IMR-90 (cell line): ENCODE results near the gene PTPRK. TPM values are rescaled to one million over a fixed set of nuclear protein-coding genes. Genes with fewer than 3 reads are reported as not detected.

Source experiments
- ATAC-seq: fragments of 200-7000 bp; cut with Tn5 transposase; 2 replicates; pipeline ENCODE4 v1.9.1; 2020; ENCODE audit warnings: low read depth, mild to moderate bottlenecking, moderate library complexity
- BruUV-seq: library from RNA; stranded (reverse); fragments of 400-500 nt; replicated peaks from 2 replicates; lab custom pipeline; 2021; lab: Mats Ljungman, UMichigan
- CTCF ChIA-PET: fragments of 300-600 bp; formaldehyde crosslinking; extraction: SDS; loops from one replicate; lab custom pipeline; 2021; ENCODE audit warnings: antibody characterized with exemption; lab: Yijun Ruan, JAX
- POLR2A ChIA-PET: fragments of 300-600 bp; sonication (Branson Sonifier 250); formaldehyde crosslinking; loops from one replicate; lab custom pipeline; 2022; ENCODE audit warnings: antibody characterized with exemption; ENCODE audit not compliant: unreplicated experiment; lab: Charles Lee
- DNase-seq: peaks from one replicate; pipeline ENCODE4 v3.0.0; 2013
- H2AFZ ChIP-seq: replicated peaks from 2 replicates; pipeline ENCODE3; 2013; ENCODE audit warnings: low read length, mild to moderate bottlenecking; ENCODE audit not compliant: poor library complexity
- H2AK5ac ChIP-seq: 2 replicates; pipeline ENCODE4 v1.6.1; 2013; ENCODE audit warnings: low read depth, low read length, inconsistent platforms
- H2AK9ac ChIP-seq: replicated peaks from 2 replicates; pipeline ENCODE3; 2013; ENCODE audit warnings: mild to moderate bottlenecking, low read depth, low read length, moderate library complexity; ENCODE audit not compliant: poor library complexity
- H2BK120ac ChIP-seq: 2 replicates; pipeline ENCODE4 v1.6.1; 2013; ENCODE audit warnings: low read depth, low read length, inconsistent platforms
- H2BK15ac ChIP-seq: 3 replicates; pipeline ENCODE4 v1.6.1; 2013; ENCODE audit warnings: low read depth, low read length, inconsistent platforms
- H2BK20ac ChIP-seq: 2 replicates; pipeline ENCODE4 v1.6.1; 2013; ENCODE audit warnings: low read depth, mild to moderate bottlenecking, inconsistent platforms, low read length, moderate library complexity
- H2BK5ac ChIP-seq: 2 replicates; pipeline ENCODE4 v1.6.1; 2013; ENCODE audit warnings: mild to moderate bottlenecking, low read depth, low read length, inconsistent platforms; ENCODE audit not compliant: poor library complexity, severe bottlenecking
- H3K14ac ChIP-seq: replicated peaks from 2 replicates; pipeline ENCODE4 v1.6.1; 2013; ENCODE audit warnings: low read depth, low read length, inconsistent platforms
- H3K18ac ChIP-seq: 2 replicates; pipeline ENCODE4 v1.6.1; 2013; ENCODE audit warnings: low read depth, low read length, control low read depth
- H3K23ac ChIP-seq: 2 replicates; pipeline ENCODE4 v1.6.1; 2013; ENCODE audit warnings: low read depth, low read length, inconsistent platforms
- H3K27ac ChIP-seq: 2 replicates; pipeline ENCODE4 v1.5.1; 2013; ENCODE audit warnings: mild to moderate bottlenecking, control low read depth, low read length; ENCODE audit not compliant: insufficient read depth
- H3K27me3 ChIP-seq: 2 replicates; pipeline ENCODE4 v1.6.1; 2013; ENCODE audit warnings: low read length; ENCODE audit not compliant: control insufficient read depth, insufficient read depth
- H3K36me3 ChIP-seq: 2 replicates; pipeline ENCODE4 v1.6.1; 2013; ENCODE audit warnings: low read length, mixed read lengths; ENCODE audit not compliant: control insufficient read depth, insufficient read depth
- H3K4ac ChIP-seq: 2 replicates; pipeline ENCODE4 v1.6.1; 2013; ENCODE audit warnings: low read depth, low read length, inconsistent platforms
- H3K4me1 ChIP-seq: 2 replicates; pipeline ENCODE4 v1.6.1; 2013; ENCODE audit warnings: low read length, mixed read lengths; ENCODE audit not compliant: control insufficient read depth, insufficient read depth
- H3K4me2 ChIP-seq: 2 replicates; pipeline ENCODE4 v1.6.1; 2013; ENCODE audit warnings: low read depth, mild to moderate bottlenecking, control low read depth, low read length, moderate library complexity
- H3K4me3 ChIP-seq: 2 replicates; pipeline ENCODE4 v1.5.1; 2013; ENCODE audit warnings: low read depth, mild to moderate bottlenecking, control low read depth, low read length, moderate library complexity; ENCODE audit not compliant: insufficient read depth
- H3K56ac ChIP-seq: 2 replicates; pipeline ENCODE4 v1.6.1; 2013; ENCODE audit warnings: low read length, inconsistent platforms; ENCODE audit not compliant: insufficient read depth; ENCODE audit errors: extremely low read depth
- H3K79me1 ChIP-seq, 2 experiments: 2 replicates each; pipeline ENCODE4 v1.6.1; 2013; ENCODE audit warnings: low read length in 2 of 2, inconsistent platforms in 1 of 2, low read depth in 1 of 2
- H3K9ac ChIP-seq: 2 replicates; pipeline ENCODE4 v1.6.1; 2013; ENCODE audit warnings: low read depth, low read length, control low read depth
- H3K9me1 ChIP-seq: 2 replicates; pipeline ENCODE4 v1.6.1; 2013; ENCODE audit warnings: low read length, inconsistent platforms; ENCODE audit not compliant: insufficient read depth
- H3K9me3 ChIP-seq: 2 replicates; pipeline ENCODE4 v1.6.1; 2013; ENCODE audit warnings: low read length; ENCODE audit not compliant: control insufficient read depth, insufficient read depth
- H4K20me1 ChIP-seq: 2 replicates; pipeline ENCODE4 v1.6.1; 2013; ENCODE audit warnings: low read length, inconsistent platforms; ENCODE audit not compliant: insufficient read depth
- H4K5ac ChIP-seq: 2 replicates; pipeline ENCODE4 v1.6.1; 2013; ENCODE audit warnings: mild to moderate bottlenecking, low read depth, low read length, control low read depth
- H4K8ac ChIP-seq, 2 experiments: 2 replicates each; pipeline ENCODE4 v1.6.1; 2013; ENCODE audit warnings: low read depth in 2 of 2, low read length in 2 of 2, control low read depth in 1 of 2, inconsistent platforms in 1 of 2
- H4K91ac ChIP-seq: 2 replicates; pipeline ENCODE4 v1.6.1; 2013; ENCODE audit warnings: low read depth, low read length, inconsistent platforms; ENCODE audit not compliant: insufficient read depth
- BHLHE40 ChIP-seq: fragments of 150-350 bp; IDR thresholded peaks from 2 replicates; pipeline ENCODE4 v1.6.1; 2016; ENCODE audit warnings: mild to moderate bottlenecking, low read depth, low read length
- CEBPB ChIP-seq: IDR thresholded peaks from 2 replicates; pipeline ENCODE4 v1.6.1; 2012; ENCODE audit warnings: low read depth, low read length, improper control_type of control experiment
- CHD1 ChIP-seq: IDR thresholded peaks from 2 replicates; pipeline ENCODE4 v1.6.1; 2012; ENCODE audit warnings: low read depth, low read length, improper control_type of control experiment
- FOS ChIP-seq: fragments of 150-350 bp; IDR thresholded peaks from 2 replicates; pipeline ENCODE4 v1.6.1; 2016; ENCODE audit warnings: low read depth, low read length
- MAFK ChIP-seq: IDR thresholded peaks from 2 replicates; pipeline ENCODE4 v1.6.1; 2012; ENCODE audit warnings: low read depth, low read length, improper control_type of control experiment
- MXI1 ChIP-seq: IDR thresholded peaks from 2 replicates; pipeline ENCODE4 v1.6.1; 2012; ENCODE audit warnings: low read depth, mild to moderate bottlenecking, low read length, moderate library complexity, borderline replicate concordance
- POLR2A ChIP-seq: IDR thresholded peaks from 2 replicates; pipeline ENCODE4 v1.6.1; 2012; ENCODE audit warnings: mild to moderate bottlenecking, low read depth, low read length
- RAD21 ChIP-seq: IDR thresholded peaks from 2 replicates; pipeline ENCODE4 v1.6.1; 2012; ENCODE audit warnings: low read length, improper control_type of control experiment
- RCOR1 ChIP-seq: IDR thresholded peaks from 2 replicates; pipeline ENCODE4 v1.6.1; 2012; ENCODE audit warnings: mild to moderate bottlenecking, low read length, improper control_type of control experiment; ENCODE audit not compliant: insufficient replicate concordance
- SMC3 ChIP-seq: fragments of 150-350 bp; IDR thresholded peaks from 2 replicates; pipeline ENCODE4 v1.6.1; 2016; ENCODE audit warnings: low read depth, mild to moderate bottlenecking, antibody characterized with exemption, low read length, moderate library complexity
- WGBS, 2 experiments: methylation state at CpG; one replicate each; pipeline versions ENCODE4 v1.1.5 to v1.1.7; 2013; ENCODE audit warnings: missing lambda C conversion rate in 2 of 2; ENCODE audit not compliant: insufficient read length in 1 of 2; ENCODE audit errors: extremely low coverage in 2 of 2; 5-methylcytosine and 5-hydroxymethylcytosine counted together
- dilution Hi-C: fragments of 300-500 bp; cut with HindIII; formaldehyde crosslinking; loops from one replicate; pipeline ENCODE4 v1.14.3; 2018; ENCODE audit warnings: low sequenced_read_pairs; ENCODE audit not compliant: unreplicated experiment
- in situ Hi-C: fragments of 300-500 bp; cut with MboI; formaldehyde crosslinking; loops from 3 replicates; pipeline ENCODE4 v1.14.3; 2019; ENCODE audit warnings: low sequenced_read_pairs, inconsistent platforms, mixed read lengths
- intact Hi-C: fragments of 100-400 bp; cut with micrococcal nuclease; formaldehyde crosslinking; loops from 2 replicates; pipeline ENCODE4 v1.10.0; 2022
- polyA plus RNA-seq, 3 experiments: library from polyadenylated mRNA; depleted of rRNA; stranded (reverse); fragments of >200 nt; gene quantifications; 2 replicates each; pipeline ENCODE4 v1.2.3, GENCODE V29; 2012; ENCODE audit warnings: low replicate concordance in 1 of 3
- total RNA-seq: library from RNA; depleted of rRNA; stranded (reverse); fragments of >200 nt; gene quantifications from 2 replicates; pipeline ENCODE4 v1.2.3, GENCODE V29; 2012
- TF ChIP-seq, protein P1 (sequence below): fragments of 150-350 bp; IDR thresholded peaks from 2 replicates; pipeline ENCODE4 v1.6.1; 2016; ENCODE audit warnings: low read depth, mild to moderate bottlenecking, low read length, moderate library complexity, borderline replicate concordance
- TF ChIP-seq, protein P2 (sequence below): fragments of 150-350 bp; IDR thresholded peaks from 2 replicates; pipeline ENCODE4 v1.6.1; 2017; ENCODE audit warnings: mild to moderate bottlenecking, antibody characterized with exemption, low read length, low read depth
- TF ChIP-seq, protein P3 (sequence below): conservative IDR thresholded peaks from 2 replicates; pipeline ENCODE4 v1.5.1; 2012; ENCODE audit warnings: mild to moderate bottlenecking, low read depth, low read length, improper control_type of control experiment

PTPRK gene
- total and polyA plus RNA-seq, 2 of the 4 experiments (the other 2 are of a cell fraction), result 18.0 to 80.8 TPM

DNA sequence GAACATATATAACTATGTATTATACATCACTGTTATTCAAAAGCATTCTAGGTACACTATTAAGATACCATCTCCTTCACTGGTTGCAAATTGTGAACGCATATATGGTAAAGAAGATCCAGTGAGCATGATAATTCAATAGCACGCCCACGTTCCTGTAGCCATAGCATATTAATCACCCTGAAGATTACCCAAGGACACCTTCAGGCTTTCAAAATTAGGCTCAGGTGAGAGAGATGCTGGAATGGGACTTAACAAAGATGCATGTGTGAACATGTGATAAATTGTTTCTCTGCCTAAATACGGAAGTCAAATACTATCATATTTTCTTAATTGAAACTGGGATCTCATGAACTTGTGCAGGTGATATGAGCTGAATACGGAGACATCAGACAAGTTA lies 303.5 kb downstream of the PTPRK start:
- ChIA-PET POLR2A (no interaction called here), CTCF (no interaction called here)
- Histone ChIP-seq H2BK120ac (no peak overlapping the region), H3K56ac (no peak overlapping the region), H2AK9ac (no peak overlapping the region), H3K4me2 (no peak overlapping the region), H4K20me1 (no peaks in the 10 kb centered on the region), H3K79me1 (peaks cover 3 to 17% of the 10 kb centered on the region in 2 experiments; a peak in 2 of 4 replicates), H2BK15ac (no peak overlapping the region), H2AK5ac (no peak overlapping the region), H3K4ac (no peak overlapping the region), H4K91ac (no peak overlapping the region), H3K4me1 (peaks cover 2% of the 10 kb centered on the region; the same call in 1 of the 2 replicates), H4K5ac (no peak overlapping the region), H2AFZ (no peak overlapping the region), H3K36me3 (peaks cover 3% of the 10 kb centered on the region; the same call in 1 of the 2 replicates), H3K27ac (no peak overlapping the region), H3K14ac (no peak overlapping the region), H3K9me3 (no peaks in the 10 kb centered on the region), H2BK5ac (no peak overlapping the region), H3K18ac (no peak overlapping the region), H3K9ac (no peak overlapping the region), H3K4me3 (no peak overlapping the region), H3K27me3 (no peaks in the 10 kb centered on the region), H4K8ac (no peak overlapping the region), H3K23ac (no peak overlapping the region), H2BK20ac (no peak overlapping the region), H3K9me1 (peaks cover 3% of the 10 kb centered on the region; the same call in 1 of the 2 replicates)
- ATAC-seq (no peak), DNase-seq (no peak)
- dilution Hi-C loops (no loop called here), in situ Hi-C loops (no loop called here), intact Hi-C loops (no loop called here)
- TF ChIP-seq MAFK, result no peak
- TF ChIP-seq, protein P1, sequence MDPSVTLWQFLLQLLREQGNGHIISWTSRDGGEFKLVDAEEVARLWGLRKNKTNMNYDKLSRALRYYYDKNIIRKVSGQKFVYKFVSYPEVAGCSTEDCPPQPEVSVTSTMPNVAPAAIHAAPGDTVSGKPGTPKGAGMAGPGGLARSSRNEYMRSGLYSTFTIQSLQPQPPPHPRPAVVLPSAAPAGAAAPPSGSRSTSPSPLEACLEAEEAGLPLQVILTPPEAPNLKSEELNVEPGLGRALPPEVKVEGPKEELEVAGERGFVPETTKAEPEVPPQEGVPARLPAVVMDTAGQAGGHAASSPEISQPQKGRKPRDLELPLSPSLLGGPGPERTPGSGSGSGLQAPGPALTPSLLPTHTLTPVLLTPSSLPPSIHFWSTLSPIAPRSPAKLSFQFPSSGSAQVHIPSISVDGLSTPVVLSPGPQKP, result no peak
- no peak for TF ChIP-seq SMC3
- TF ChIP-seq, protein P2, sequence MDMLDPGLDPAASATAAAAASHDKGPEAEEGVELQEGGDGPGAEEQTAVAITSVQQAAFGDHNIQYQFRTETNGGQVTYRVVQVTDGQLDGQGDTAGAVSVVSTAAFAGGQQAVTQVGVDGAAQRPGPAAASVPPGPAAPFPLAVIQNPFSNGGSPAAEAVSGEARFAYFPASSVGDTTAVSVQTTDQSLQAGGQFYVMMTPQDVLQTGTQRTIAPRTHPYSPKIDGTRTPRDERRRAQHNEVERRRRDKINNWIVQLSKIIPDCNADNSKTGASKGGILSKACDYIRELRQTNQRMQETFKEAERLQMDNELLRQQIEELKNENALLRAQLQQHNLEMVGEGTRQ, result no peak
- TF ChIP-seq MXI1, result no peak
- TF ChIP-seq FOS, result no peak
- no peak for TF ChIP-seq CHD1
- TF ChIP-seq, protein P3, sequence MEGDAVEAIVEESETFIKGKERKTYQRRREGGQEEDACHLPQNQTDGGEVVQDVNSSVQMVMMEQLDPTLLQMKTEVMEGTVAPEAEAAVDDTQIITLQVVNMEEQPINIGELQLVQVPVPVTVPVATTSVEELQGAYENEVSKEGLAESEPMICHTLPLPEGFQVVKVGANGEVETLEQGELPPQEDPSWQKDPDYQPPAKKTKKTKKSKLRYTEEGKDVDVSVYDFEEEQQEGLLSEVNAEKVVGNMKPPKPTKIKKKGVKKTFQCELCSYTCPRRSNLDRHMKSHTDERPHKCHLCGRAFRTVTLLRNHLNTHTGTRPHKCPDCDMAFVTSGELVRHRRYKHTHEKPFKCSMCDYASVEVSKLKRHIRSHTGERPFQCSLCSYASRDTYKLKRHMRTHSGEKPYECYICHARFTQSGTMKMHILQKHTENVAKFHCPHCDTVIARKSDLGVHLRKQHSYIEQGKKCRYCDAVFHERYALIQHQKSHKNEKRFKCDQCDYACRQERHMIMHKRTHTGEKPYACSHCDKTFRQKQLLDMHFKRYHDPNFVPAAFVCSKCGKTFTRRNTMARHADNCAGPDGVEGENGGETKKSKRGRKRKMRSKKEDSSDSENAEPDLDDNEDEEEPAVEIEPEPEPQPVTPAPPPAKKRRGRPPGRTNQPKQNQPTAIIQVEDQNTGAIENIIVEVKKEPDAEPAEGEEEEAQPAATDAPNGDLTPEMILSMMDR, result no peak
- no peak for TF ChIP-seq RAD21
- no peak for TF ChIP-seq POLR2A
- TF ChIP-seq BHLHE40, result no peak
- no peak for TF ChIP-seq RCOR1
- no peak for TF ChIP-seq CEBPB
- BruUV-seq, result no TSS peak
- WGBS, 2 experiments, result no CpG with 5 or more reads among the region's 5 CpGs
